GM06990 (cell line): Measurements from ENCODE around the gene ZNF687.

Source experiments
- DNase-seq: peaks from one replicate; pipeline ENCODE4 v3.0.0-alpha.2; 2011; ENCODE audit not compliant: insufficient read length; ENCODE audit errors: extremely low read depth
- H3K27me3 ChIP-seq: replicated peaks from 2 replicates; pipeline ENCODE4 v1.6.0; 2011; ENCODE audit warnings: low read length; ENCODE audit not compliant: control insufficient read depth, insufficient read depth
- H3K36me3 ChIP-seq: 2 replicates; pipeline ENCODE4 v1.5.1; 2011; ENCODE audit warnings: low read length; ENCODE audit not compliant: control insufficient read depth, insufficient read depth
- H3K4me3 ChIP-seq: replicated peaks from 2 replicates; pipeline ENCODE4 v1.5.1; 2011; ENCODE audit warnings: low read depth, mild to moderate bottlenecking, control low read depth, low read length
- CTCF ChIP-seq: IDR thresholded peaks from 2 replicates; pipeline ENCODE4 v1.5.1; 2011; ENCODE audit warnings: low read length, control low read depth, mild to moderate bottlenecking, inconsistent platforms; ENCODE audit not compliant: insufficient read depth, poor library complexity, severe bottlenecking

ZNF687 gene

DNA sequence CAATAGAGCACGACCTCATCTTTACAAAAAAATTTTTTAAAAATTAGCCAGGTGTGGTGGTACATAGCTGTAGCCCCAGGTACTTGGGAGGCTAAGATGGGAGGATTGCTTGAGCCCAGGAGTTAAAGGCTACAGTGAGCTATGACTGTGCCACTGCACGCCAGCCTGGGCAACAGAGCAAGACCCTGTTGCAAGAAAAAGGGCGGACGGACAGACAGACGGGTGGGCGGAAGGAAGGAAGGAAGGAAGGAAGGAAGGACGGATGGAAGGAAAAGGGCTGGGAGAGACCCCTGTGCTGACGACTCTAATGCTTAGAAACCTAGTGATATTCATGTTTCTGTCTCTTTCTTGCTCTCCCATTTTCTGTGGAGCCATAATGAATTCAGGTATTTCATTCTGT, 30.7 kb downstream of the ZNF687 start:
- Histone ChIP-seq H3K36me3 (peaks cover 43% of the 10 kb centered on the region), H3K4me3 (no peak overlapping the region)
- TF ChIP-seq CTCF: no peak

GRCh38 chr1:151313501-151313900, 31.4 kb downstream of the ZNF687 start:
- peaks cover 40% of the 10 kb centered on the region for H3K36me3 ChIP-seq
- no peaks in the 10 kb centered on the region for H3K27me3 ChIP-seq
- no peak for DNase-seq
- H3K4me3 ChIP-seq: no peak overlapping the region
- TF ChIP-seq CTCF: no peak

More for the DNA sequence above, 30.7 kb downstream of the ZNF687 start:
- no peaks in the 10 kb centered on the region for H3K27me3 ChIP-seq
- DNase-seq: no peak

- DNase-seq: no peak
- Histone ChIP-seq H3K27me3 (no peaks in the 10 kb centered on the region), H3K36me3 (peaks cover 42% of the 10 kb centered on the region), H3K4me3 (no peak overlapping the region)
- no peak for TF ChIP-seq CTCF
Measured at GRCh38 chr1:151314137-151314875, 32.2 kb downstream of the ZNF687 start.

- TF ChIP-seq CTCF: no peak
- no peak overlapping the region for H3K4me3 ChIP-seq
- no peak for DNase-seq
- H3K27me3 ChIP-seq: no peaks in the 10 kb centered on the region
- H3K36me3 ChIP-seq: peaks cover 35% of the 10 kb centered on the region
Measured at GRCh38 chr1:151315565-151316235, 33.6 kb downstream of the ZNF687 start.

DNA sequence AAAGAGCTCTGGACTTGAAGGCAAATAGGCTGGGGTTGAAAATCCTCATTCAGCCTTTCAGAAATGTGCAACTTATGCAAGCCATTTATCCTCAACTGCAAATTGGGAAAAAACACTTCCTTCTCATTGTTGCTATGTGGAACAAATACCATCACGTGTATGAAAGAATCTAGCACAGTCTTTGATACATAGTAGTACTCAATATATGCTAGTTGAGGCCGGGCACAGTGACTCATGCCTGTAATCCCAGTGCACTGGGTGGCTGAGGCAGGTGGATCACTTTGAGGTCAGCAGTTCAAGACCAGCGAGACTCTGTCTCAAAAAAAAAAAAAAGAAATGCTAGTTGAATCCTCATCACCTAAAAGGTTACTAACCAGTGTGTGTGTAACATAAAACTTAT, 36.9 kb downstream of the ZNF687 start:
- Histone ChIP-seq H3K4me3 (no peak overlapping the region), H3K27me3 (no peaks in the 10 kb centered on the region), H3K36me3 (peaks cover 17% of the 10 kb centered on the region)
- no peak for TF ChIP-seq CTCF
- DNase-seq: no peak
